Activated naive CD8-positive, alpha-beta T cell (primary cell): Measurements from ENCODE around the gene RPTOR.
"Not testable (repeated sequence)": the region's sequence is repeated elsewhere in the genome, so short reads cannot be mapped to it uniquely, and the experiment has no call there.

ENCODE experiments used
- H3K27ac Mint-ChIP-seq: one replicate; pipeline ENCODE4 v1.8.0; 2021; ENCODE audit warnings: mixed read lengths
- H3K27me3 Mint-ChIP-seq: one replicate; pipeline ENCODE4 v1.8.0; 2021; ENCODE audit warnings: mixed read lengths
- H3K36me3 Mint-ChIP-seq: one replicate; pipeline ENCODE4 v1.8.0; 2021; ENCODE audit warnings: mixed read lengths
- H3K4me1 Mint-ChIP-seq: one replicate; pipeline ENCODE4 v1.8.0; 2021; ENCODE audit warnings: low read depth, mixed read lengths
- H3K4me3 Mint-ChIP-seq: one replicate; pipeline ENCODE4 v1.8.0; 2021; ENCODE audit warnings: mild to moderate bottlenecking, mixed read lengths
- H3K9me3 Mint-ChIP-seq: one replicate; pipeline ENCODE4 v1.8.0; 2021; ENCODE audit warnings: low read depth, mixed read lengths

RPTOR gene

DNA sequence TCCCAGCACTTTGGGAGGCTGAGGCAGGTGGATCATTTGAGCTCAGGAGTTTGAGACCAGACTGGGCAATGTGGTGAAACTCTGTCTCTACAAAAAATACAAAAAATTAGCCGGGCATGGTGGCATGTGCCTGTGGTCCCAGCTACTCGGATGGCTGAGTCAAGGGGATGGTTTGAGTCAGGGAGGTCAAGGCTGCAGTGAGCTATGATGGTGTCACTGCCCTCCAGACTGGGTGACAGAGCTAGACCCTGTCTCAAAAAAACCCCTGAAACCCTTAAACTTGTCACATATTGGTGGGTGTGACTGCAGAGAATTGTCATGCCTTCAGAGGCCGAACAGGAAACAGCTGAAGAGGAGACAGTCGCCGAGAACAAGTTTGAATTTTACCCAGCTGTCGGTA lies 13.4 kb downstream of the RPTOR start:
- no peaks in the 10 kb centered on the region for H3K9me3 Mint-ChIP-seq
- H3K27ac Mint-ChIP-seq: no peak overlapping the region
- peaks cover 9% of the 10 kb centered on the region for H3K4me1 Mint-ChIP-seq
- no peak overlapping the region for H3K4me3 Mint-ChIP-seq
- H3K27me3 Mint-ChIP-seq: no peaks in the 10 kb centered on the region
- peaks cover 8% of the 10 kb centered on the region for H3K36me3 Mint-ChIP-seq

DNA sequence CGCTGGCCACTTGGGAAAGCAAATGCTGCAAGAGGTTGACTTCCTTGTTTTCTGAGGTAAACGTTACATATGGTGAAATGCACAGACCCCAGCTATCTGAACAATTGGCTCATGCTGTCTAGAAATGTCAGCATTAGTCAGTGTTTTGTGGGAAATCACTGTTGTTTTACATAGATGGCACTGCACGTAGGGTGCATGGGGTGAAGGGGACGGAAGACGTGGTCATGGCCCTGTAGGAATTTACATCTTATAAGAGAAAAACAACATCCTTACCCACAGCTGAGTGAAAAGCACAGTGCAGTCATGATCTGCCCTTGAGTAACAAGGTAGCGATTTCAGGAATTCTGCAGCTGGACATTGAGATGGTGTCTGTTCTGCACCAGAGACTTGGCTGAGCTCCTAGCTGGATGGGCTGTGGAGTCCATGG lies 15.2 kb downstream of the RPTOR start:
- Mint-ChIP-seq H3K4me3 (no peak overlapping the region), H3K36me3 (peaks cover 8% of the 10 kb centered on the region), H3K27ac (no peak overlapping the region), H3K9me3 (no peaks in the 10 kb centered on the region), H3K27me3 (no peaks in the 10 kb centered on the region), H3K4me1 (peaks cover 13% of the 10 kb centered on the region)

DNA sequence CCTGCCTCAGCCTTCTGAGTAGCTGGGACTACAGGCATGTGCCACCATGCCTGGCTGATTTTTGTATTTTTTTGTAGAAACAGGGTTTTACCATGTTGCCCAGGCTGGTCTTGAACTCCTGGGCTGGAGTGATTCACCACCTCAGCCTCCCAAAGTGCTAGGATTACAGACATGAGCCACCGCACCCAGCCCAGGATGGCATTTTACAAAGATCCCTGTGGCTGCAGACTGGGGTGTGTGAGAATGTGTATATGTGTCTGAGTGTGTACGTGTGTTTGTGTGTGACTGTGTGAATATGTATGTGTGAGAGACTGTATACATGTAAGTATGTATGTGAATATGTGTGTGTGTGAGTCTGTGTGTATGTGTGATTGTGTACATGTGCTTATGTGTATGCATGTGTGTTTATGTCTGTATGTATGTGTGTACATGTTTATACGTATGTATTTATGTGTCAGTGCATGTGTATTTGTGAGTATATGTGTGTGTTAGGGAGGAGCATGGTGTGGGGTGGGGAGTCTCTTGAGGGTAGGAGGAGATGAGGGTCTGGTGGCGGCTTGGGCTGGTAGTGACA lies 17.0 kb downstream of the RPTOR start:
- Mint-ChIP-seq H3K4me3 (no peak overlapping the region), H3K27ac (no peak overlapping the region), H3K36me3 (peaks cover 6% of the 10 kb centered on the region), H3K9me3 (no peaks in the 10 kb centered on the region), H3K27me3 (no peaks in the 10 kb centered on the region), H3K4me1 (peaks cover 16% of the 10 kb centered on the region)

DNA sequence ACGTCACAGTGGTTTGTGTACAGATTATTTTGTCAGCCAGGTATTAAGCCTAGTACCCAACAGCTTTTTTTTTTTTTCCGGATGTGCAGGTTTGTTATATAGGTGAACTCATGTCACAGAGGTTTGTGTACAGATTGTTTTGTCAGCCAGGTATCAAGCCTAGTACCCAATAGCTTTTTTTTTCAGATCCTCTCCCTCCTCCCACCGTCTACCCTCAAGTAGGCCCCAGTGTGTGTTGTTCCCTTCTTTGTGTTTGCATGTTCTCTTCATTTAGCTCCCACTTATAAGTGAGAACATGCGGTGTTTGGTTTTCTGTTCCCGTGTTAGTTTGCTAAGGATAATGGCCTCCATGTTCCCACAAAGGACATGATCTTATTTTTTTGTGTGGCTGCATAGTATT lies 19.9 kb downstream of the RPTOR start:
- no peaks in the 10 kb centered on the region for H3K9me3 Mint-ChIP-seq
- no peak overlapping the region for H3K27ac Mint-ChIP-seq
- peaks cover 11% of the 10 kb centered on the region for H3K4me1 Mint-ChIP-seq
- no peak overlapping the region for H3K4me3 Mint-ChIP-seq
- H3K36me3 Mint-ChIP-seq: peaks cover 2% of the 10 kb centered on the region
- no peaks in the 10 kb centered on the region for H3K27me3 Mint-ChIP-seq

DNA sequence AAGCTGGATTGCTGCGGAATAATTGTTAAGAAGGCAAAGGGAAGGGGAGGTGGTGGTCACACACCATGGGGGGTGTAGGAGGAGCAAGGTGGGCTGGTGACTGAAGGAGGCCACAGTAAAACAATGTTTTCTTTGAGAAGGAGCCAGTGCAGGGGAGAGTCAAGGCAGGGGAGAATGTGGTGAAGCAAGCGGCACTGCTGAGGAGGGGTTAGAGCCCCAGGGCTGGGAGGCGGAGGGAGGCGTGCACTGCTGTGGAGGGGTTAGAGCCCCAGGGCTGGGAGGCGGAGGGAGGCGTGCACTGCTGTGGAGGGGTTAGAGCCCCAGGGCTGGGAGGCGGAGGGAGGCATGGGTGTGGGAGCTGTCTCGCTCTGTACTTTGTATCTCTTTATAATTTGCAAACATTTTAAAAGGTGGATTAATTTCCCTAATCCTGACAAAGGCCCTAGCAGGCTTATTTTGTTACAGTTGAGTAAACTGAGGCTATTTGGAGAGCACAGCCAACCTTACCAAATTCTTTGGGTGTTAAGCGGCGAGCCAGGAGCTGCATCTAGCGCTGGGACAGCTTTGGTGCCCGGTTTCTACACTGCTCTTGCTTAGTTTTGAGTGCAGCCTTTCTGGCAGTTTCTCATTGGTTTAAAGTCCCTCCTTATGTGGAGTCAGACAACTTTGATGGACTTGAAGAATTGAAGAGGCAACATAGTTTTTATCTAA lies 20.9 kb downstream of the RPTOR start:
- peaks cover 2% of the 10 kb centered on the region for H3K36me3 Mint-ChIP-seq
- H3K27me3 Mint-ChIP-seq: no peaks in the 10 kb centered on the region
- no peak overlapping the region for H3K4me3 Mint-ChIP-seq
- peak overlapping the region; percentile 4 for H3K27ac Mint-ChIP-seq
- peaks cover 16% of the 10 kb centered on the region for H3K4me1 Mint-ChIP-seq
- no peaks in the 10 kb centered on the region for H3K9me3 Mint-ChIP-seq

DNA sequence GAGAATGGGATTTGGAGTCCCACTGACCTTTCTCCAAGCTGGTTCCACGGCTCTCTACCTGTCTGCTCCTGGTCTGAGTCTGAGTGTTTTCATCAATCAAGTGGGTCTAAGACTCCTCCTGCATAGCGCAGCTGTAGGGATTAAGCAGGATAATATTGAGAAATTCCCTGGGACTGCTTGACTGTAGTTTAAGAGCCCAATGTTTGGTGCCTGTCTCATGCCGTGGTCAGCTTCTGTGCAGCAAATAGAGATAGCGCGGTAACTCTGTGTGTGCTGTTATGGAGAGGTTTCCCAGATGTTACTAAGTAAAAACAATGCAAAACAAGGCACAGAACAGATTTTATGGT lies 21.4 kb downstream of the RPTOR start:
- no peak overlapping the region for H3K27ac Mint-ChIP-seq

DNA sequence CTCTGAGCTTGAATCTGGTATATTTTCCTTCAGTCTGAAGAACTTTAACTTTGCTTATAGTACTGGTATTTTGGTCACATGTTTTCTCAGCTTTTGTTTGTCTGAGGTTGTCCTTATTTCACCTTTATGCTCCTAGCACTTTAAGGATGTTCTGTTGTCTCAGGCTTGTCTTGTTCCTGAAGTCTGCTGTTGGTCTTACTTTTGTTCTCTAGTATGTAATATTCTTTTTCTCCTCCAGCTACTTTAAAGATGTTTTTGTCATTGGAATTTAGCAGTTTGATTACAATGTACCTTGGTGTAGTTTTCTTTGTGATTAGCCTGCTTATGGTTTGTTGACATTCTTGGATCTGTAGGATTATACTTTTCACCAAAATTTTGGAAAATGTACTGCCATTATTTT lies 23.6 kb downstream of the RPTOR start:
- H3K9me3 Mint-ChIP-seq: no peaks in the 10 kb centered on the region
- H3K27me3 Mint-ChIP-seq: no peaks in the 10 kb centered on the region
- peaks cover 15% of the 10 kb centered on the region for H3K4me1 Mint-ChIP-seq
- H3K27ac Mint-ChIP-seq: no peak overlapping the region
- peaks cover 10% of the 10 kb centered on the region for H3K36me3 Mint-ChIP-seq
- H3K4me3 Mint-ChIP-seq: no peak overlapping the region

More for the DNA sequence above, 21.4 kb downstream of the RPTOR start:
- H3K27me3 Mint-ChIP-seq: no peaks in the 10 kb centered on the region
- no peak overlapping the region for H3K4me3 Mint-ChIP-seq
- peaks cover 16% of the 10 kb centered on the region for H3K4me1 Mint-ChIP-seq
- H3K36me3 Mint-ChIP-seq: peaks cover 2% of the 10 kb centered on the region
- H3K9me3 Mint-ChIP-seq: no peaks in the 10 kb centered on the region

DNA sequence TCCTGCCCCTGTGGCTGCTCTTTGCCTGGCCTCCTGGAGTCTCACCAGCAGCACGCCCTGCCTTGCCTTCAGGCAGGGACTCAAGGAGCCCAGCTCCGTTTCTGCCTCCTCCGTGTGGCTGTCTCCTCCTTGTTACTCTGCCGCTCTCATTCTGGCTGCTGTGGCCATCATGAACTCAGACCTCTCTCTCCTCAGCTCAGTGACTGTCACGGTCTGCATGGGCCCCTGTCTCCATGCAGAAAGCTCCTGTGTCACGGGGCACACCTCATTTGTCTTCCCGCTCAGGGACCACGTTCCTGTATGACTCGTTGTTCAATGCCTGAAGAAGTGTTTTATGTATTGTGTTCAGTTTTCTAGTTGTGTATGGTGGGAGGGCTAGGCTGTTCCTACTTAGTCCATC lies 25.3 kb downstream of the RPTOR start:
- no peaks in the 10 kb centered on the region for H3K27me3 Mint-ChIP-seq
- no peak overlapping the region for H3K4me3 Mint-ChIP-seq
- no peak overlapping the region for H3K27ac Mint-ChIP-seq
- H3K4me1 Mint-ChIP-seq: peaks cover 14% of the 10 kb centered on the region
- peaks cover 10% of the 10 kb centered on the region for H3K36me3 Mint-ChIP-seq
- no peaks in the 10 kb centered on the region for H3K9me3 Mint-ChIP-seq

DNA sequence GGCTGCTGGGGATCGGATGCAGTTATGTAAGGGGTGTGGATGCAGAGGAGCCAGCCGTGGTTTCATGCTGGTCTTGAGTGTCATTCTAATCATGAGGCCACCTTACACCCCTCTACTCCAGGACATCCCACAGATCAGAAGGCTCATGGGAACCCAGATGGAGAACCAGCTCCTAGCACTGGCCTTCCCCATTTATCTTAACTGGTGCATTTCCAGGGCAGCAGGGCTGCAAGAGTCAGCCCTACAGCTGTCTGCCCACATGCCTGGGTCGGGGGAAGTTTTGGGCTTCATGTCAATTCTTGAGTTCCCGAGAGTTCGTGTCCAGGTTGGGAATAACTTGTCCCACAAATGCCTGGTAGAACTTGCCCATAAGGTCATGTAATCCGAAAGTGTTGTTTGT lies 29.1 kb downstream of the RPTOR start:
- no peak overlapping the region for H3K4me3 Mint-ChIP-seq
- peaks cover 10% of the 10 kb centered on the region for H3K36me3 Mint-ChIP-seq
- no peaks in the 10 kb centered on the region for H3K9me3 Mint-ChIP-seq
- H3K27me3 Mint-ChIP-seq: no peaks in the 10 kb centered on the region
- no peak overlapping the region for H3K27ac Mint-ChIP-seq
- peaks cover 23% of the 10 kb centered on the region for H3K4me1 Mint-ChIP-seq

DNA sequence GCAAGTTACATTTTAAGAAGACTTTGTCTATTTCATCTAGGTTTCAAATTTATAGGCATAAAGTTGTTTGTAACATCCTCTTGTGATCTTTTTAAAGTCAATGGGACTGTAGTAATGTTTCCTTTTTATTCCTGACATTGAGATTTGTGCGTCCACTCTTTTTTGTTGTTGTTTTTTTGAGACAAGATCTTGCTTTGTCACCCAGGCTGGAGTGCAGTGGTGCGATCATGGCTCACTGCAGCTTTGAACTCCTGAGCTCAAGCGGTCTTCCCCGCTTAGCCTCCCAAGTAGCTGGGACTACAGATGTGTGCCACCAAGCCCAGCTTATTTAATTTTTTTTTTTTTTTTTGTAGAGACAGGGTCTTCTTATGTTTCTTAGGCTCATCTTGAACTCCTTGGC lies 29.9 kb downstream of the RPTOR start:
- Mint-ChIP-seq H3K27ac (no peak overlapping the region), H3K36me3 (peaks cover 10% of the 10 kb centered on the region), H3K27me3 (no peaks in the 10 kb centered on the region), H3K4me3 (no peak overlapping the region), H3K4me1 (peaks cover 23% of the 10 kb centered on the region), H3K9me3 (no peaks in the 10 kb centered on the region)

DNA sequence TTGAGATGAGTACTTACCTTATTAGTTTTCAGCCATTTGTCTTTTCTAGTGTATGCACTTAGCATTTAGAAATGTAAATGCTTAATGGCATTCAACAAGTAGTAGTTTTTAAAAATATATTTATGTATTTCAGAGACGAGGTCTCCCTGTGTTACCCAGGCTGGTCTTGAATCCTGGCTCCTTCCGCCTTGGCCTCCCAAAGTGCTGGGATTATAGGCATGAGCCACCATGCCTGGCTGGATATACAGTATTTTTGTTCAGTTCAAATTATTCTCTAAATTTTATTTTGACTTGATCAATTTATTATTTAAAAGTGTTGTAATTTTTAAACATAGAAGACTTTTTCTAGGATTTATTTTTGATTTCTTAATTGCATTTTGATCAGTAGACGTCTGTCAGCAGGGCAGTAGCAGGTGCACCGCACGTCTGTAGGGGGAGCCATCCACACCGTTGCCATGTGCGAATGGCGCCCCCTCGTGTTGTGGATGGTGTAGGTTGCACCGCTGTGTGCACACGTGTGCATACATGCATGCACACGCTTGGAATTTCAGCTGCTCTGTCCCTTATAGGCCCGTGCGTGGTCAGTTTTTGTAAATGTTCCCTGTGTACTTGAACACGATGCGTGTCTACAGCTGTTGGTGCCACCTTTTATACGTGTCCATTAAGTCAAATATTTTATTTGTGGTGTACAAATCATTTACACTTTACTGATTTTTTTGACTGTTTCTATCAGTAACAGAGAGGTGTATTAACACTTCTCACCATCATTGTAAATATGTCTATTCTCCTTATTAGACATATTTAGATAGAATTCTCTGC lies 30.6 kb downstream of the RPTOR start:
- H3K9me3 Mint-ChIP-seq: no peaks in the 10 kb centered on the region
- H3K27ac Mint-ChIP-seq: peak overlapping the region; percentile 11
- no peak overlapping the region for H3K4me3 Mint-ChIP-seq
- peaks cover 19% of the 10 kb centered on the region for H3K4me1 Mint-ChIP-seq
- H3K36me3 Mint-ChIP-seq: peaks cover 10% of the 10 kb centered on the region
- H3K27me3 Mint-ChIP-seq: no peaks in the 10 kb centered on the region

DNA sequence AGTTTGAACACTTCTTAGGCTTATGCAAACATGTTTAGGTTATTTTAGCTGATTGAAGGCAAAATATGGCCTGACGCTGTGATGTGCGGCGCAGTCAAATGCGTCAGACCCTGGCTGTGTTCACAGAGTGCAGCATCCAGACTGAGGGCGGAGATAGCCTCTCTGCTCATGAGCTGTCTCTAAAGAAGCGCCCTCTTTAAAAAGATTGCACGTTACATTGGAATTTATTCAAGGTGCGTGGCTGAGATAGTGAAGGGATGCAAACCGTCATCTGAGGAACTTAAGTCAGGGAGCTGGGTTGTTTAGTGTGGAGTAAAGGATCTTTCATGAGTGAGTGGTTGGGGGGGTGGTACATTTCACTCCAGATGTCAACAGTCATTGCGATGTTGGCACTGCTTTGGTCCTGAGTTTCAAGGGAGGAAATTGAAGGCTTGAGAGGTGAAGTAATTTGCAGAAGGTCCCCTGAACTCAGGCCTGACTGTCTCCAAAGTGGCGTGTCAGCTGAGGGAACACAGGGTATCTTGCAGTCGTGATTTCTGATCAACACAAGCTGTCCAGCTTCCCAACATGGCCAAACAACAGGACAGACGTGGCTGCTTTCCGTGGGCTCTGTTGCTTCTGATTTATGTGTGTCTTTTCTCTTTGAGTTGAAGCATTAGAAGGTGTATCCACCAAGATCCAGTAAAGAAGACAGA lies 33.4 kb downstream of the RPTOR start:
- H3K4me1 Mint-ChIP-seq: peaks cover 29% of the 10 kb centered on the region
- H3K27ac Mint-ChIP-seq: no peak overlapping the region
- H3K9me3 Mint-ChIP-seq: no peaks in the 10 kb centered on the region
- peaks cover 4% of the 10 kb centered on the region for H3K36me3 Mint-ChIP-seq
- no peak overlapping the region for H3K4me3 Mint-ChIP-seq
- H3K27me3 Mint-ChIP-seq: no peaks in the 10 kb centered on the region

DNA sequence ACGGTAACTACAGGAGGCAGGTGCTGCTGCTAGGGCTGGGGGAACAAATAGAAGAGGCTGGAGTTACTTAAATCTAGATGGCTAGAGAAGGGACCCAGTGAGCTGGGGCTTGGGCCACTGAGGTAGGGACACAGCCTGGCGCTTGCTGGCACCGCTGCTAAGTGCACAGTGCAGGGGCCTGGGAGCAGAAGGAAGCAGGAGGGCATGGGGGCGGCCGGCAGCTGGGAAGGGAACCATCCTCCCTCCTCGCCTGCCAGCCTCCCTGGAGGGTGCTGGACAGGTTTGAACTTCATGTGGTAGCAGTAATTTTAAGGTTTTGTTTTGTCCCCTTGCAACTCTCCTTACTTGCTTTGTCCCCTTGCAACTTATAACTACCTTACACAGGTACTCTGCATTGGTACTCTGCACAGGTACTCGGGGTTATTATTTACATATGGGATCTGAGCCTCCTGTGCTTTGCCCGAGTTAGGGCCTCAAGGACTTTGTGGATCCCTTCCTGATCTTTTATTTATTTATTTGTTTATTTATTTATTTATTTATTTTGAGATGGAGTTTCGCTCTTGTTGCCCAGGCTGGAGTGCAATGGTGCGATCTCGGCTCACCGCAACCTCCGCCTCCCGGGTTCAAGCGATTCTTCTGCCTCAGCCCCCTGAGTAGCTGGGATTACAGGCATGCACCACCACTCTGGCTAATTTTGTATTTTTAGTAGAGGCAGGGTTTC lies 34.2 kb downstream of the RPTOR start:
- not testable (repeated sequence) for H3K27ac Mint-ChIP-seq, H3K27me3 Mint-ChIP-seq, H3K4me3 Mint-ChIP-seq, H3K36me3 Mint-ChIP-seq, H3K9me3 Mint-ChIP-seq
- peaks cover 29% of the 10 kb centered on the region for H3K4me1 Mint-ChIP-seq

DNA sequence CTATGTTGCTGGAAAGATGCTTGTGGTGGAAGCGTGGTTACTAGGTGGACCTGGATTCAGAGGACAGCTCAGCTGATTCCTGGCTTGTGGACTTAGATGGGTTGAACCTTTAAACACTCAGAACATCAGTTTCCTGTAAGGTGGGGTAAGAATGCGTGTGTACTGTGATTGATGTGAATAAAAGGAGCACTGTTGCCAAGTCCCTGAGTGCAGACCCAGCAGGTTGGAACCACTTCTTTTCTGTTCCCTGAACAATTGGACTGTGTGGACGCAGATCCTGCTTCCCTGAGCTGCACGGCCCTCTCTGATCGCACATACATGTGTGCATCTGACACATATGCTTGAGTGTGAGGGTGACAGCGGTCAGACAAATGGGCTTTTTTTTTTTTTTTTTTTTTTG lies 37.5 kb downstream of the RPTOR start:
- Mint-ChIP-seq H3K4me3 (no peak overlapping the region), H3K27ac (no peak overlapping the region), H3K9me3 (no peaks in the 10 kb centered on the region), H3K27me3 (no peaks in the 10 kb centered on the region), H3K36me3 (peaks cover 6% of the 10 kb centered on the region), H3K4me1 (peaks cover 40% of the 10 kb centered on the region)
